A172 (cell line): ENCODE data around the gene PRR7. TPM values are rescaled to one million over a fixed set of nuclear protein-coding genes. Genes with fewer than 3 reads are reported as not detected.

Experiments used
- DNase-seq: peaks from one replicate; pipeline ENCODE4 v3.0.0-alpha.2; 2015; ENCODE audit warnings: low spot score
- total RNA-seq: library from RNA; depleted of rRNA; stranded (reverse); fragments of >200 nt; shearing (Covaris generic); gene quantifications from 2 replicates; pipeline ENCODE4 v1.2.3, GENCODE V29; 2014

Gene PRR7
- total RNA-seq, 1 experiment from 2014 or later, result 72.4 TPM

GRCh38 chr5:177469750-177470525 lies 23.3 kb downstream of the PRR7 start:
- DNase-seq, result no peak

- no peak for DNase-seq
These were observed 24.3 kb downstream of the PRR7 start for GRCh38 chr5:177470759-177471536.

- DNase-seq, result no peak
These were observed 25.2 kb downstream of the PRR7 start for GRCh38 chr5:177471610-177472356.

- no peak for DNase-seq
These were observed 26.1 kb downstream of the PRR7 start for GRCh38 chr5:177472460-177473442.

DNA sequence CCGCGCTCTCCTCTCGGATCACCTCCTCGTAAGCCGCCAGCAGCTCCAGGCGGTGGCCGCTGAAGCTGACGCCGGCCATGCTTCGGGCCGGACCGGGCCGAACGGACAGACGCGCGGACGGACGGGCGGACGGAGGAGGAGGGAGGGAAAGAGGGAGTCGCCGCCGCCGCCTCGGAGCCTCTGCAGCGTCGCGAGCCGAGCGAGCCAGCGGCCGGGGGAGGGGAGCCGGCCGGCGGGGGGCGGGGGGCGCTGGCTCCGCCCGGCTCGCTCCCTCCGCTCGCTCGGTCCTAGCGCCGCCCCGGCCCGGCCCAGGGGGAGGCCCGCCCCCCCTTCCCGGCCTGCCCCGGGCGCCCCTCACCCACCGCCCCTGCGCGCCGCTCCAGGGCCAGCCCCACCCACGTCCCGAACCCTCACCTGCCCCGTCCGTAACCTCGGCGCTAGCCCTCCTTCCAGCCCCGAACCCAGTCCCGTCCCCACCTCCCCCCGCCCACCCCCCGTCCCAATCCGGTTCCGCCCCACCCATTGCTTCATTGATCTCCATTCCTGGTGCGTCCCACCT lies 26.9 kb downstream of the PRR7 start, which contains the start of gene DBN1:
Gene DBN1, minus strand, starts transcription at position 192 of the 559 bp plus-strand sequence. Its CDS starts 113 bp downstream, at position 79.
- peak; percentile 51 for DNase-seq

DNA sequence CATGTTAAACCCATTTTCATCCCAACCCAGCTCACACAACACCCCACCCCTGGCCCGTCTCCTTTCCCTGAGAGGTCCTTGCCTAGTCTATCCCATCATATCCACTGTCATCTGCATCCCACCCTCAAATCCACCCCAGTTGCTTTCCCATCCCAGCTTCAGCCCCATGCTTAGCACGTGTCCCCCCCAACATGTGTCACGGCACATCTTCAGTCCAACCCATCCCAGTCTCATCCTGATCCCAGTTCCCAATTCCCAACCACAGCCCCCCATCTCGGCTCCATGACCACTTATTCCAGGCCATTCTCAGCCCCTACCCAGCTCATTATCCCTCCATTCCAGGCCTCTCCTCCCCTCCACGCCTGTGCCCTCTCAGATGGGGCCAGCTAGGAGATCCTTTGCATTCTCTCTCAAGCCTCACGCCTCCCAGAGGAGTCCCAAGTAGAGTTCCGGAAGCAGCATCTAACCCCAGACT lies 27.4 kb downstream of the PRR7 start:
- no peak for DNase-seq

DNA sequence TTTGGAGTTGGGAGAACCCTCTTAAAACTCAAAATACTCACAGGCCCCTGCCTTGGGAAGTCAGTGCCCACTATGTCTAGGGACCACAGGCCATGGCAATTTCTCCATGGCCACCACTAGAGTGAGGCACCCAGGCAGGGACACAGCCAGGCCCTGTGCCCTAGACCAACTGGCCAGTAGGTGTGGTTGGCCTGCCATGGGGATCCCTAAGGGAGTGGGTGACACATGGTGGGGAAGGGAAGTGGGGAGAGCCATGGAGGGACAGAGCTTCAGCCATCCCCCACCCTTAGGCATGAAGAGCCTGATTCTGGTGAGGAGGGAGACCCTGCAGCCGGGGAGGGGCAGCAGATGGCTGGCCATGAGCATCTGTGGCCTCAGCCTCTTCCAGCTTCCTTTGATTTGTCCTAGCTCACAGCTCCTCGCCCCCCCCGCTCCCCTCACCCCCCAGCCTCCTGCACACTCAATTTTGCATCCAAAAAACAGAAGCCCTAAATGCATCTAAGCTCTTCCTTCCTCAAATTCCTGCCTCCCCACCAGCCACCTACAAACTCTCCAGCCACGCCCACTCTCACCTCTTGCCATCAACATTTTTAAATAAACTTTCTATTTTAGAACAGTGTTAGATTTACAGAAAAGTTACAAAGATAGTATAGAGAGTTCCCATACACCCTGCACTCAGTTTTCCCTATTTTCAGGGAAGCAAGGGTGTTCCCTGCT lies 28.4 kb downstream of the PRR7 start:
- DNase-seq, result no peak

DNA sequence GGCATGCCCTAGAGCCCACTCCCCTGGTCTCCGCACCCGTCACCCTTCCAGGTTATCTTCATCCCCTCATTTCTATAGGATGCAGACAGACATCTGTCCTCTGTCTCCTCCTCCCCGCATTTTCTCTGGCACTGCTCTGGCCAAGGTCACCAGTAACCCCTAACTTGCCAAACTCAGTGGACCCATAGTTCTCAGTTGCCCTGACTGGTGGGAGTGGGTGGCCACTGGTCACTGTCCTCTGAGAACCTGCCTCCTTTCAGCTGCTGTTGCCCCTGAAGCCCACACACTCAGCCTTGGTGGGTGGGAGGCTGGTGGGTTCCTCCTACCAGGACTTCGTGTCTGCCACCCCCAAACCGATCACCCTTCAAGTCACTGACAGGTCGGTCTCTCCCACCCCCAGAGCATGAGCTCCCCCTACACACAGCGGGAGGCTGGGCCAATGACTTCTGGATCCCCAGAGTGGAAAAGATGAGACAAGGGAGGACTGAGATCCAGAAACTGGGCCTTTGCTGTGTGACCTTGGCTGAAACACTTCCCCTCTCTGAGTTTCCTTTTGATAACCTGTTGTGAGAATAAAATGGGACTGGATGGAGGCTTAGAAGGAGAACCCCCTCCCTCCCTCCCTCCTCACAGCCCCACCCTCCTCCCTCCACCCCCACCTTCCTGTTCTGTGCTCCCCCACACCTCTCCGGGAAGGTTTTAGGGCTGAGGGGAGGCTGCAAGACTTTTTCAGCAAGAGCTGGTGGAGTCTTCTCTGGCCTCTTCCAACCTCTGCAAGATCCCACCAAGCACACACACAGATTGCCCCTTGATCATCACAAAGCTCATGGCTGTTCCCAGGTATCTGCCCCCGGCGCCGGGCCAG lies 29.2 kb downstream of the PRR7 start:
- DNase-seq, result no peak

DNA sequence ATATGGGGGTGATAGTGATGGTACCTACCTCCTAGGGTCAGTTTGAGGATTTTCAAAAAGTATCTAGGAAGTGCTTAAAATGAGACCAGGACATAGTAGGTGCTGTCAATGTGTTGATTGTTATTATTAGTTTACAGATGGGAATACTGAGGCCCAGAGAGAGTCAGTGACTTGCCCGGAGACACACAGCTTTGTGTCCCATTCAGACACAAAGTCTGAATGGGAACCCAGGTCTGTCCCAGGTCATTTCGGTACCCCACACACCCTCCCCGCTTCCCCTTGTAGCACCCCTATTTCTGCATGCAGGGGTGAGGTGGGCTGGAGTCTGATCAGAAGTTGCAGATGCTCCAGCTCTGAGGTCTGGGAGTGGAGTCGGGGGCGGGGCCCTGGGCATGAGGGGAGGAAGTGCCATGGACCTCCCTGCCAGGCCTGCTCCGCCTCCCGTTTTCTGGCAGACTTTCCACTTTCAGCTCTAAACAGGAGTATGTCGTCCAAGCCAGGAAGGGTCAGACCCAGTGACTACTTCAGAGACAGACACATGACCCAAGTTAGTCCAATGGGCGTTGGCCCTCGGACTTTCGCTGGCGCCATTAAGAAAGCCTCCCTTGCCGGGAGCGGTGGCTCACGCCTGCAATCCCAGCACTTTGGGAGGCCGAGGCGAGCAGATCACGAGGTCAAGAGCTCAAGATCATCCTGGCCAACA lies 30.1 kb downstream of the PRR7 start:
- DNase-seq, result peak; percentile 61

DNA sequence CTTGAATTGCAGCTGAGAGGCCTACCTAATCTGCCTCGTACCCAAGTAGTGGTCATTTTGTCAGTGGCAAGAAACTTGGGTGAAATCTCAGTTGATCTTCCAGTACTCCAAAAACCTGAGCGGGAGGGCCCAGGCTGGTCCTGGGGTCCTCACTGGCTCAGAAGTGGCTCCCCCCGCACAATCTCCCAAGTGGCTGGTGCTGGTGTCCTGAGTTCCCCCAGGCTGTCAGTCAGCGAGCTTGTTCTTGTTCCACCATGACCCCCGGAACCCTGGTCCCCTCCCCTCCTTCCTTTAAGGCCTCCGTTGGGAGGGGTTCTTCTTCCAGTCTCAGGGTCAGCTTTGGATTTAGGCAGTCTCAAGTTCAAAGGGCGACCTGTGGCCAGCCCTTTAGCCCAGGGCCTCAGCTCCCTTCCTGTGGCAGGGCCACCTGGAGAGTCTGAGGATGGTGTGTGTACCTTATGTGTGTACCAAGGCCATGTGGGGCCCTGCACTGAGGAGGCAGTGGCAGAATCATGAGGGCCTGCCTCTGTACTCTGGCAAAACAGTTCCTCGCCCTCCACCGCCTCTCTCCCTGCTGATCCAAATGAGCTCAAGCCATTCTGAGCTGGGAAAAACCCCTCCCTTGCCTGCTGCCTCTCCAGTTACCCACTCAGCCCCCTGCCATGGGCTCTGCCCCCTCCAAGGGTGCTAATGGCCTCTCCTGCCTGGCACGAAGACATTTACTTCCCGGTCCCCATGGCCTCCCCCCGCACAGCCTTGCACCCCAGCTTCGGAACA lies 31.3 kb downstream of the PRR7 start:
- DNase-seq, result no peak

GRCh38 chr5:177478711-177479646 lies 32.4 kb downstream of the PRR7 start:
- DNase-seq, result no peak

DNA sequence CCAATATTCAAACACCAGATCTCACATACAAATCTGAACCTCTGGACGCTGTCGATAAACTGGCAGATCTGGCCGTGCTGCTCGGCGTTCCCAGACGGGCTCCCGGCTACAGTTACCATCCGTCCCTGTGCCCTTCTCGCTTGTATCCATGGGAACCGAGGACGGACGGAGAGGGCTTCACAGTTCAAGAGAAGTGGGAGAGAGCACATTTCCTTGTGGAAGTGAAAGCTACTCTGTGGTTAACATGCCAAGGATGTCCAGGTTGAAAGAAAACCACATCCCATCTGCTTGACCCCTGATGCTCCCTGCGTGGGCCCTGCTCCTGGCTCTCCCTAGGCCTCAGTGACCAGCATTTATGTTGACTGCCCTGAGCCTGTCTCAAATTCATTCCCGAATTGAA lies 33.2 kb downstream of the PRR7 start:
- DNase-seq, result peak; percentile 49

GRCh38 chr5:177482359-177482795 lies 35.8 kb downstream of the PRR7 start:
- no peak for DNase-seq

DNA sequence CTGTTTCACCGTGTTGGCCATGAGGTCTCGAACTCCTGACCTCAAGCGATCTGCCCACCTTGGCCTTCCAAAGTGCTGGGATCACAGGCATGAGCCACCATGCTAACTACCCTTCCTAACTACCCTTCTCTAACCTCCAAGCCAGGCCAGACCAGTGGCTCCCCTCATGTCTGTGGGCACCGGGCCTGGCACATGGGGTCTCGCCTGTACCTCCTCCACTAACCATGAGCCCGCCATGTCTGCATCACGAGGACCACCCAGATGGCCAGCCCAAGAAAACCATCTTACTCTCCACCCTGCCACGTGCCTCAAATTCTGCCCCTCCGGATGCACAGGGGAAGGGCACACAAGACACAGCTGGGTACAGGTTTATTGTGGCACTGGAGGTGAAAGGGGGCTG lies 36.4 kb downstream of the PRR7 start:
- DNase-seq, result no peak

GRCh38 chr5:177483994-177484901 lies 37.6 kb downstream of the PRR7 start:
- DNase-seq, result no peak
